ENCODE data around the gene PIP4K2C. TPM values are rescaled to one million over a fixed set of nuclear protein-coding genes. Genes with fewer than 3 reads are reported as not detected.

PIP4K2C gene
- total and polyA plus RNA-seq, 2 of the 4 experiments (the other 2 are of a cell fraction): 12.5 to 23.1 TPM

DNA sequence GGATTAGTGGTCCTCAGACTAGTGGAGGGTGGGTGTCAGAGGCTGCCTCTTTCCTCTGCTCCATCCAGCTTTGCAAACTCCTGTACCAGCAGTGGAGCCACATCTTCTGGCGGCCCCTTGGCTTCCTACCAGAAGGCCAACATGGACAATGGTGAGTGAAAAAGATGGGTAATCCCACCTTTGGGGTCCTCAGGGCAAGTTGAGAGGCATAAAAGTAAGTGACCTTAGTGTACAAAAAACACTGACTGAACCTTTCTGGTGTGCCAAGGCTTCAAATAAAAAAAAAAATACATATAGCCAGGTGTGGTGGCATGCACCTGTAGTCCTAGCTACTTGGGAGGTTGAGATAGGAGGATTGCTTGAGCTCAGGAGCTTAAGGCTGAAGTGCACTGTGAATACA, 9.2 kb upstream of the PIP4K2C start:
- H2BK120ac ChIP-seq (ENCODE audit: low read depth, low read length): no peak overlapping the region
- H3K23ac ChIP-seq (ENCODE audit: low read depth, low read length): no peak overlapping the region
- no peak for DNase-seq
- no peaks in the 10 kb centered on the region for H3K36me3 ChIP-seq (ENCODE audit: control insufficient read depth, insufficient read depth, low read length)
- intact Hi-C loops (cut with micrococcal nuclease): loop anchor here (2.0 to 5.0 kb wide), 2 partner anchors 111 to 155 kb away; partner anchors contain the start of gene AGAP2
- no peak for ATAC-seq (ENCODE audit: low read depth)
- dilution Hi-C loops (cut with HindIII; ENCODE audit: low sequenced_read_pairs, unreplicated experiment): no loop called here
- H2AFZ ChIP-seq (replicated peaks; ENCODE audit: low read length, poor library complexity): no peak overlapping the region
- H3K9me1 ChIP-seq (ENCODE audit: insufficient read depth, low read length): no peaks in the 10 kb centered on the region
- no peak overlapping the region for H4K8ac ChIP-seq (ENCODE audit: low read depth in 2 of 2, low read length in 2 of 2)
- H4K5ac ChIP-seq (ENCODE audit: low read depth, low read length): no peak overlapping the region
- in situ Hi-C loops (cut with MboI; ENCODE audit: low sequenced_read_pairs): loop anchor here (5.0 to 10.0 kb wide), 2 partner anchors 40 to 153 kb away; partner anchors contain the start of gene AGAP2
- H4K20me1 ChIP-seq (ENCODE audit: insufficient read depth, low read length): no peaks in the 10 kb centered on the region
- no peak overlapping the region for H2AK9ac ChIP-seq (replicated peaks; ENCODE audit: low read depth, low read length, poor library complexity)
- BruUV-seq (replicated peaks): no TSS peak
- no peak overlapping the region for H4K91ac ChIP-seq (ENCODE audit: insufficient read depth, low read depth, low read length)
- peaks cover 30% of the 10 kb centered on the region for H3K27me3 ChIP-seq (ENCODE audit: control insufficient read depth, insufficient read depth, low read length)
- no peaks in the 10 kb centered on the region for H3K4me1 ChIP-seq (ENCODE audit: control insufficient read depth, insufficient read depth, low read length)
- no peak overlapping the region for H3K4ac ChIP-seq (ENCODE audit: low read depth, low read length)
- no peak overlapping the region for H2BK5ac ChIP-seq (ENCODE audit: low read depth, low read length, poor library complexity, severe bottlenecking)
- H3K4me3 ChIP-seq (ENCODE audit: insufficient read depth, low read depth, low read length): no peak overlapping the region
- ChIA-PET POLR2A (ENCODE audit: unreplicated experiment) (no interaction called here), CTCF (interaction anchor here (1.0 to 1.6 kb wide), 2 partner anchors 11 to 23 kb away, joined by 3 read pairs; no protein-coding TSS in a partner anchor)
- TF ChIP-seq RAD21 (IDR thresholded peaks at IDR 0.05; ENCODE audit: low read length) (no peak), USF2 (IDR thresholded peaks at IDR 0.05; ENCODE audit: low read depth, low read length) (no peak), CEBPB (IDR thresholded peaks at IDR 0.05; ENCODE audit: low read depth, low read length) (no peak), NFE2L2 (IDR thresholded peaks at IDR 0.05; ENCODE audit: low read depth, low read length) (no peak), FOS (IDR thresholded peaks at IDR 0.05; ENCODE audit: low read depth, low read length) (no peak), MAFK (IDR thresholded peaks at IDR 0.05; ENCODE audit: low read depth, low read length) (no peak), CTCF (conservative IDR thresholded peaks at IDR 0.05; ENCODE audit: low read depth, low read length) (no peak), RCOR1 (IDR thresholded peaks at IDR 0.05; ENCODE audit: insufficient replicate concordance, low read length) (no peak)
- no peak overlapping the region for H3K18ac ChIP-seq (ENCODE audit: low read depth, low read length)
- H2AK5ac ChIP-seq (ENCODE audit: low read depth, low read length): no peak overlapping the region
- H3K4me2 ChIP-seq (ENCODE audit: low read depth, low read length): no peak overlapping the region
- no peak overlapping the region for H3K27ac ChIP-seq (ENCODE audit: insufficient read depth, low read length)
- no peak overlapping the region for H2BK15ac ChIP-seq (ENCODE audit: low read depth, low read length)
- no peaks in the 10 kb centered on the region for H3K79me1 ChIP-seq (ENCODE audit: low read depth in 1 of 2, low read length in 2 of 2)
- WGBS, 2 experiments (ENCODE audit: extremely low coverage in 2 of 2, insufficient read length in 1 of 2): no CpG with 5 or more reads among the region's 1 CpG
- H3K56ac ChIP-seq (ENCODE audit: extremely low read depth, insufficient read depth, low read length): no peak overlapping the region
- no peak overlapping the region for H2BK20ac ChIP-seq (ENCODE audit: low read depth, low read length)
- H3K14ac ChIP-seq (replicated peaks; ENCODE audit: low read depth, low read length): no peak overlapping the region
- H3K9me3 ChIP-seq (ENCODE audit: control insufficient read depth, insufficient read depth, low read length): no peaks in the 10 kb centered on the region
- H3K9ac ChIP-seq (ENCODE audit: low read depth, low read length): no peak overlapping the region

All from IMR-90 (cell line).